H9 (cell line): Measurements from ENCODE around the gene SCGB2B2. TPM values are rescaled to one million over a fixed set of nuclear protein-coding genes. Genes with fewer than 3 reads are reported as not detected.
"Not testable (repeated sequence)": the region's sequence is repeated elsewhere in the genome, so short reads cannot be mapped to it uniquely, and the experiment has no call there.

ENCODE experiments used
- DNase-seq: peaks from one replicate; pipeline ENCODE4 v3.0.0-alpha.2; 2017
- H2AFZ ChIP-seq: one replicate; pipeline ENCODE4 v1.6.1; 2013; ENCODE audit warnings: mild to moderate bottlenecking, low read length, control low read depth, moderate library complexity
- H2AK5ac ChIP-seq: 2 replicates; pipeline ENCODE4 v1.6.1; 2013; ENCODE audit warnings: low read length, control low read depth, mixed read lengths; ENCODE audit not compliant: insufficient read length
- H2BK120ac ChIP-seq: one replicate; pipeline ENCODE4 v1.6.1; 2013; ENCODE audit warnings: low read depth, mild to moderate bottlenecking, low read length, control low read depth, inconsistent platforms; ENCODE audit not compliant: poor library complexity, severe bottlenecking
- H2BK12ac ChIP-seq: 2 replicates; pipeline ENCODE4 v1.6.1; 2013; ENCODE audit warnings: low read length, control low read depth, mixed read lengths, low read depth; ENCODE audit not compliant: insufficient read length
- H2BK15ac ChIP-seq: 2 replicates; pipeline ENCODE4 v1.6.1; 2013; ENCODE audit warnings: low read depth, low read length, control low read depth
- H2BK20ac ChIP-seq: one replicate; pipeline ENCODE4 v1.6.1; 2013; ENCODE audit warnings: low read depth, mild to moderate bottlenecking, low read length, control low read depth, inconsistent platforms; ENCODE audit not compliant: poor library complexity, severe bottlenecking
- H2BK5ac ChIP-seq: 2 replicates; pipeline ENCODE4 v1.6.1; 2013; ENCODE audit warnings: low read length, control low read depth, mixed read lengths; ENCODE audit not compliant: insufficient read length
- H3K14ac ChIP-seq: 2 replicates; pipeline ENCODE4 v1.6.1; 2013; ENCODE audit warnings: low read length, control low read depth; ENCODE audit not compliant: insufficient read depth
- H3K18ac ChIP-seq: 2 replicates; pipeline ENCODE4 v1.6.1; 2013; ENCODE audit warnings: low read depth, mild to moderate bottlenecking, mixed read lengths, low read length, control low read depth; ENCODE audit not compliant: insufficient read length
- H3K23ac ChIP-seq: 2 replicates; pipeline ENCODE4 v1.6.1; 2013; ENCODE audit warnings: low read length, control low read depth, mixed read lengths, low read depth; ENCODE audit not compliant: insufficient read length
- H3K23me2 ChIP-seq: 2 replicates; pipeline ENCODE4 v1.6.1; 2013; ENCODE audit warnings: low read depth, mild to moderate bottlenecking, mixed read lengths, low read length, control low read depth; ENCODE audit not compliant: insufficient read length, poor library complexity, severe bottlenecking
- H3K27ac ChIP-seq: 2 replicates; pipeline ENCODE4 v1.5.1; 2013; ENCODE audit warnings: low read length, control low read depth, mixed read lengths, low read depth; ENCODE audit not compliant: insufficient read length
- H3K27me3 ChIP-seq: 2 replicates; pipeline ENCODE4 v1.6.1; 2013; ENCODE audit warnings: low read length, control low read depth, inconsistent platforms; ENCODE audit not compliant: insufficient read depth
- H3K4ac ChIP-seq: 2 replicates; pipeline ENCODE4 v1.6.1; 2013; ENCODE audit warnings: low read depth, mild to moderate bottlenecking, control low read depth, inconsistent platforms, low read length, moderate library complexity
- H3K4me1 ChIP-seq: 2 replicates; pipeline ENCODE4 v1.6.1; 2013; ENCODE audit warnings: low read length, control low read depth, inconsistent platforms; ENCODE audit not compliant: insufficient read depth
- H3K4me2 ChIP-seq: 2 replicates; pipeline ENCODE4 v1.6.1; 2013; ENCODE audit warnings: low read length, control low read depth, mixed read lengths; ENCODE audit not compliant: insufficient read length, insufficient read depth
- H3K56ac ChIP-seq: 2 replicates; pipeline ENCODE4 v1.6.1; 2013; ENCODE audit warnings: low read depth, mild to moderate bottlenecking, mixed read lengths, low read length, control low read depth; ENCODE audit not compliant: insufficient read length
- H3K79me1 ChIP-seq: 2 replicates; pipeline ENCODE4 v1.6.1; 2013; ENCODE audit warnings: low read depth, mild to moderate bottlenecking, moderate library complexity, low read length, control low read depth, inconsistent platforms; ENCODE audit not compliant: insufficient read depth, poor library complexity, severe bottlenecking
- H3K79me2 ChIP-seq: 2 replicates; pipeline ENCODE4 v1.6.1; 2013; ENCODE audit warnings: low read length, control low read depth, inconsistent platforms; ENCODE audit not compliant: insufficient read depth
- H3K9ac ChIP-seq: 2 replicates; pipeline ENCODE4 v1.6.1; 2013; ENCODE audit warnings: low read length, control low read depth, mixed read lengths; ENCODE audit not compliant: insufficient read length; ENCODE audit errors: extremely low read depth
- H3K9me3 ChIP-seq: one replicate; pipeline ENCODE4 v1.6.1; 2013; ENCODE audit warnings: low read depth, low read length, inconsistent platforms; ENCODE audit not compliant: control insufficient read depth
- H3T11ph ChIP-seq: one replicate; pipeline ENCODE4 v1.6.1; 2013; ENCODE audit warnings: mild to moderate bottlenecking, low read length, control low read depth, inconsistent platforms
- H4K20me1 ChIP-seq: one replicate; pipeline ENCODE4 v1.6.1; 2013; ENCODE audit not compliant: control insufficient read depth, insufficient read length, insufficient read depth
- H4K5ac ChIP-seq: 2 replicates; pipeline ENCODE4 v1.6.1; 2013; ENCODE audit warnings: low read depth, mild to moderate bottlenecking, mixed read lengths, low read length, control low read depth; ENCODE audit not compliant: insufficient read length
- H4K8ac ChIP-seq: replicated peaks from 2 replicates; pipeline ENCODE4 v1.6.1; 2013; ENCODE audit warnings: low read length, control low read depth, mixed read lengths, low read depth; ENCODE audit not compliant: insufficient read length
- H4K91ac ChIP-seq: 2 replicates; pipeline ENCODE4 v1.6.1; 2013; ENCODE audit warnings: low read depth, mild to moderate bottlenecking, moderate library complexity, mixed read lengths, low read length, control low read depth; ENCODE audit not compliant: insufficient read length
- H3K27ac Mint-ChIP-seq, 3 experiments: 2 replicates in 2 of 3; 3 replicates in 1 of 3; pipeline ENCODE4 v1.8.0; 2020 to 2021; ENCODE audit warnings: mixed read lengths in 3 of 3, mild to moderate bottlenecking in 1 of 3, moderate library complexity in 1 of 3
- H3K27me3 Mint-ChIP-seq: 2 replicates; pipeline ENCODE4 v1.8.0; 2021; ENCODE audit warnings: low read depth, mild to moderate bottlenecking, moderate library complexity, mixed read lengths
- H3K36me3 Mint-ChIP-seq, 3 experiments: 2 replicates in 2 of 3; 3 replicates in 1 of 3; pipeline ENCODE4 v1.8.0; 2020 to 2021; ENCODE audit warnings: low read depth in 3 of 3, mixed read lengths in 3 of 3; ENCODE audit not compliant: insufficient read depth in 1 of 3
- H3K4me1 Mint-ChIP-seq, 2 experiments: 2 replicates each; pipeline ENCODE4 v1.8.0; 2020; ENCODE audit warnings: mixed read lengths in 2 of 2
- H3K4me3 Mint-ChIP-seq, 2 experiments: 2 replicates in 1 of 2; 3 replicates in 1 of 2; pipeline ENCODE4 v1.8.0; 2020 to 2021; ENCODE audit warnings: mild to moderate bottlenecking in 2 of 2, mixed read lengths in 2 of 2, moderate library complexity in 1 of 2
- H3K9me3 Mint-ChIP-seq, 2 experiments: 2 replicates in 1 of 2; 3 replicates in 1 of 2; pipeline ENCODE4 v1.8.0; 2020; ENCODE audit warnings: mild to moderate bottlenecking in 2 of 2, mixed read lengths in 2 of 2, moderate library complexity in 1 of 2
- WGBS: extraction: QIAGEN DNeasy Blood & Tissue Kit; methylation state at CpG from one replicate; pipeline ENCODE4 v1.1.7; 2013; ENCODE audit warnings: missing lambda C conversion rate, low lambda C conversion rate, mixed read lengths; ENCODE audit not compliant: insufficient read length; ENCODE audit errors: extremely low coverage; 5-methylcytosine and 5-hydroxymethylcytosine counted together
- total RNA-seq: library from RNA; stranded (reverse); gene quantifications from 2 replicates; pipeline ENCODE4 v1.2.1, GENCODE V29; 2021

The SCGB2B2 gene
- total RNA-seq, 1 experiment from 2014 or later: not detected

DNA sequence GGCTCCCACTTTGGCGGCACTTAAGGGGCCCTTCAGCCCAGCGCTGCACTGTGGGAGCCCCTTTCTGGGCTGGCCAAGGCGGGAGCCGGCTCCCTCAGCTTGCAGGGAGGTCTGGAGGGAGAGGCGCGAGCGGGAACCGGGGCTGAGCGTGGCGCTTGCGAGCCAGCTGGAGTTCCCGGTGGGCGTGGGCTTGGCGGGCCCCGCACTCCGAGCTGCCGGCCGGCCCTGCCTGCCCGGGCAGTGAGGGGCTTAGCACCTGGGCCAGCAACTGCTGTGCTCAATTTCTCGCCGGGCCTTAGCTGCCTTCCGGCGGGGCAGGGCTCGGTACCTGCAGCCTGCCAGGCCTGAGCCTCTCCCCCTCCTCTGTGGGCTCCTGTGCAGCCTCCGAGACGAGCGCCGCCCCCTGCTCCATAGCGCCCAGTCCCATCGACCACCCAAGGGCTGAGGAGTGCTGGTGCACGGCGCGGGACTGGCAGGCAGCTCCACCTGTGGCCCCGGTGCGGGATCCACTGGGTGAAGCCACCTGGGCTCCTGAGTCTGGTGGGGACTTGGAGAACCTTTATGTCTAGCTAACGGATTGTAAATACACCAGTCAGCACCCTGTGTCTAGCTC lies 8.8 kb downstream of the SCGB2B2 start:
- not testable (repeated sequence) for H3T11ph ChIP-seq, H2BK20ac ChIP-seq, H2BK120ac ChIP-seq, DNase-seq, H3K23me2 ChIP-seq, H2AK5ac ChIP-seq, H4K8ac ChIP-seq, H3K14ac ChIP-seq, H3K36me3 Mint-ChIP-seq, H4K5ac ChIP-seq, H3K9ac ChIP-seq, H3K4me2 ChIP-seq, H2AFZ ChIP-seq, H3K79me1 ChIP-seq, H4K91ac ChIP-seq, H3K9me3 ChIP-seq, H2BK5ac ChIP-seq, H3K79me2 ChIP-seq, H3K4ac ChIP-seq, H3K56ac ChIP-seq, H3K18ac ChIP-seq, H3K23ac ChIP-seq, H4K20me1 ChIP-seq, H3K27ac ChIP-seq, H3K27ac Mint-ChIP-seq, H3K4me1 ChIP-seq, H2BK15ac ChIP-seq, H3K27me3 Mint-ChIP-seq, H3K4me3 Mint-ChIP-seq, H2BK12ac ChIP-seq, H3K27me3 ChIP-seq
- peaks cover 2 to 59% of the 10 kb centered on the region in 2 experiments; a peak in 4 of 5 replicates for H3K9me3 Mint-ChIP-seq
- no CpG with 5 or more reads among the region's 36 CpGs for WGBS
- peaks cover 0 to 12% of the 10 kb centered on the region in 2 experiments; a peak in 2 of 4 replicates for H3K4me1 Mint-ChIP-seq
